GM23338 (cell line): Measurements from ENCODE around the gene ARHGAP28. TPM values are rescaled to one million over a fixed set of nuclear protein-coding genes. Genes with fewer than 3 reads are reported as not detected.
A peak's percentile ranks its signal among the peaks of the same experiment; 100 is the strongest.

Source experiments
- ATAC-seq: fragments of 200-7000 bp; cut with Tn5 transposase; 3 replicates; pipeline ENCODE4 v1.9.1; 2020
- DNase-seq: peaks from one replicate; pipeline ENCODE4 v3.0.0-alpha.2; 2015; ENCODE audit warnings: low spot score
- H2AFZ ChIP-seq: fragments of 200-600 bp; sonication (generic); 2 replicates; pipeline ENCODE4 v1.8.0; 2016; ENCODE audit warnings: antibody characterized with exemption, mild to moderate bottlenecking, moderate library complexity
- H3F3A ChIP-seq: fragments of 200-600 bp; sonication (generic); replicated peaks from 2 replicates; pipeline ENCODE4 v1.8.0; 2017; ENCODE audit warnings: antibody characterized with exemption, mixed run types, low read depth
- H3K27ac ChIP-seq: fragments of 200-600 bp; sonication (generic); 2 replicates; pipeline ENCODE4 v1.6.1; 2016; ENCODE audit warnings: low read depth
- H3K27me3 ChIP-seq: fragments of 200-600 bp; sonication (generic); 2 replicates; pipeline ENCODE4 v1.8.0; 2016; ENCODE audit warnings: mild to moderate bottlenecking, mixed run types, moderate library complexity; ENCODE audit not compliant: insufficient read depth
- H3K36me3 ChIP-seq: fragments of 200-600 bp; sonication (generic); 2 replicates; pipeline ENCODE4 v1.8.0; 2016; ENCODE audit warnings: mild to moderate bottlenecking; ENCODE audit not compliant: insufficient read depth
- H3K4me1 ChIP-seq: fragments of 200-600 bp; sonication (generic); 2 replicates; pipeline ENCODE4 v1.8.0; 2016; ENCODE audit warnings: mild to moderate bottlenecking, moderate library complexity; ENCODE audit not compliant: insufficient read depth
- H3K4me2 ChIP-seq: fragments of 200-600 bp; sonication (generic); 2 replicates; pipeline ENCODE4 v1.7.1; 2017; ENCODE audit warnings: mixed run types
- H3K4me3 ChIP-seq: fragments of 200-600 bp; sonication (generic); 2 replicates; pipeline ENCODE4 v1.6.1; 2016; ENCODE audit warnings: mixed run types
- H3K79me2 ChIP-seq: fragments of 200-600 bp; sonication (generic); replicated peaks from 2 replicates; pipeline ENCODE4 v1.8.0; 2017; ENCODE audit warnings: mild to moderate bottlenecking; ENCODE audit not compliant: insufficient read depth
- H3K9me2 ChIP-seq: fragments of 200-600 bp; sonication (generic); 2 replicates; pipeline ENCODE4 v1.8.0; 2017; ENCODE audit not compliant: insufficient read depth
- H4K20me1 ChIP-seq: fragments of 200-600 bp; sonication (generic); replicated peaks from 2 replicates; pipeline ENCODE4 v1.8.0; 2017; ENCODE audit warnings: mild to moderate bottlenecking; ENCODE audit not compliant: insufficient read depth
- H3K27ac Mint-ChIP-seq: 2 replicates; pipeline ENCODE4 v1.8.0; 2020; ENCODE audit warnings: inconsistent platforms, mild to moderate bottlenecking, moderate library complexity, mixed read lengths
- H3K27me3 Mint-ChIP-seq: 3 replicates; pipeline ENCODE4 v1.8.0; 2022; ENCODE audit warnings: low read depth, mild to moderate bottlenecking, moderate library complexity, mixed read lengths, inconsistent platforms; ENCODE audit not compliant: insufficient read depth, poor library complexity
- H3K36me3 Mint-ChIP-seq: 3 replicates; pipeline ENCODE4 v1.8.0; 2021; ENCODE audit warnings: low read depth, mild to moderate bottlenecking, inconsistent platforms, moderate library complexity, mixed read lengths
- H3K4me1 Mint-ChIP-seq: 3 replicates; pipeline ENCODE4 v1.8.0; 2020; ENCODE audit warnings: mild to moderate bottlenecking, inconsistent platforms, mixed read lengths
- H3K4me3 Mint-ChIP-seq: 3 replicates; pipeline ENCODE4 v1.8.0; 2021; ENCODE audit warnings: moderate library complexity, mild to moderate bottlenecking, inconsistent platforms, mixed read lengths
- H3K9me3 Mint-ChIP-seq: 3 replicates; pipeline ENCODE4 v1.8.0; 2020; ENCODE audit warnings: moderate library complexity, mild to moderate bottlenecking, inconsistent platforms, mixed read lengths
- CREB1 ChIP-seq: fragments of 250-450 bp; sonication (Bioruptor Pico); IDR thresholded peaks from 2 replicates; pipeline ENCODE4 v1.5.0; 2020; ENCODE audit warnings: low read depth, mild to moderate bottlenecking, moderate library complexity
- CTCF ChIP-seq, 2 experiments: fragments of 200-600 bp in 1 of 2; sonication (generic) in 1 of 2; conservative IDR thresholded peaks; 2 replicates each; pipeline versions ENCODE4 v1.5.1 to v1.6.1; 2016 to 2017; ENCODE audit warnings: antibody characterized with exemption in 2 of 2, low read depth in 2 of 2, mild to moderate bottlenecking in 2 of 2, moderate library complexity in 1 of 2
- EZH2 ChIP-seq: fragments of 200-600 bp; sonication (generic); IDR thresholded peaks from one replicate; pipeline ENCODE4 v1.8.0; 2017; ENCODE audit warnings: antibody characterized with exemption, mild to moderate bottlenecking, low read depth; ENCODE audit not compliant: unreplicated experiment
- EZH2phosphoT487 ChIP-seq: fragments of 200-600 bp; sonication (generic); IDR thresholded peaks from one replicate; pipeline ENCODE4 v1.8.1; 2018; ENCODE audit warnings: antibody characterized with exemption; ENCODE audit not compliant: unreplicated experiment
- JUNB ChIP-seq: IDR thresholded peaks from one replicate; pipeline ENCODE4 v1.6.1; 2016; ENCODE audit warnings: antibody characterized with exemption; ENCODE audit not compliant: unreplicated experiment
- NANOG ChIP-seq: IDR thresholded peaks from 2 replicates; pipeline ENCODE4 v1.6.1; 2016; ENCODE audit warnings: antibody characterized with exemption, borderline replicate concordance
- POLR2AphosphoS5 ChIP-seq: IDR thresholded peaks from 2 replicates; pipeline ENCODE4 v1.6.1; 2016; ENCODE audit warnings: antibody characterized with exemption, low read depth
- REST ChIP-seq: IDR thresholded peaks from one replicate; pipeline ENCODE4 v1.6.1; 2018; ENCODE audit warnings: antibody characterized with exemption; ENCODE audit not compliant: unreplicated experiment
- STAT1 ChIP-seq: IDR thresholded peaks from one replicate; pipeline ENCODE4 v1.6.1; 2016; ENCODE audit warnings: antibody characterized with exemption; ENCODE audit not compliant: unreplicated experiment
- ZNF114 ChIP-seq: fragments of 250-450 bp; sonication (Bioruptor Pico); IDR thresholded peaks from 2 replicates; pipeline ENCODE4 v1.5.0; 2020; ENCODE audit warnings: mild to moderate bottlenecking, moderate library complexity
- ZNF331 ChIP-seq: fragments of 250-450 bp; sonication (Bioruptor Pico); IDR thresholded peaks from 2 replicates; pipeline ENCODE4 v1.5.0; 2020; ENCODE audit warnings: low read depth, mild to moderate bottlenecking, moderate library complexity
- ZNF462 ChIP-seq: fragments of 250-450 bp; sonication (Bioruptor Pico); IDR thresholded peaks from 2 replicates; pipeline ENCODE4 v1.5.0; 2020; ENCODE audit warnings: mild to moderate bottlenecking, moderate library complexity
- polyA plus RNA-seq: library from polyadenylated mRNA; unstranded; fragments of >200 nt; fragmentation: Nextera tagmentation; extraction: Ambion mirVana; gene quantifications from 2 replicates; pipeline ENCODE4 v1.2.1, GENCODE V29; 2016
- total RNA-seq: library from RNA; depleted of rRNA; stranded (reverse); fragments of >200 nt; shearing (Covaris generic); gene quantifications from 2 replicates; pipeline ENCODE4 v1.2.3, GENCODE V29; 2014
- TF ChIP-seq, protein P1 (sequence below): IDR thresholded peaks from 2 replicates; pipeline ENCODE4 v1.6.1; 2016; ENCODE audit warnings: antibody characterized with exemption

ARHGAP28 gene
- total and polyA plus RNA-seq, 2 experiments from 2014 or later, result 2.8 to 9.6 TPM

GRCh38 chr18:6951336-6952090 is 222.0 kb downstream of the ARHGAP28 start:
- peak; percentile 16 for DNase-seq
- TF ChIP-seq ZNF462 (CRISPR knock-in tag) (no peak), EZH2phosphoT487 (no peak), STAT1 (no peak), JUNB (no peak), ZNF331 (CRISPR knock-in tag) (no peak), POLR2AphosphoS5 (no peak), CREB1 (CRISPR knock-in tag) (no peak), ZNF114 (CRISPR knock-in tag) (no peak), CTCF (conservative IDR thresholded peaks at IDR 0.05; ENCODE audit: low read depth in 2 of 2) (no peak), EZH2 (no peak), REST (no peak), NANOG (no peak)
- TF ChIP-seq, protein P1, sequence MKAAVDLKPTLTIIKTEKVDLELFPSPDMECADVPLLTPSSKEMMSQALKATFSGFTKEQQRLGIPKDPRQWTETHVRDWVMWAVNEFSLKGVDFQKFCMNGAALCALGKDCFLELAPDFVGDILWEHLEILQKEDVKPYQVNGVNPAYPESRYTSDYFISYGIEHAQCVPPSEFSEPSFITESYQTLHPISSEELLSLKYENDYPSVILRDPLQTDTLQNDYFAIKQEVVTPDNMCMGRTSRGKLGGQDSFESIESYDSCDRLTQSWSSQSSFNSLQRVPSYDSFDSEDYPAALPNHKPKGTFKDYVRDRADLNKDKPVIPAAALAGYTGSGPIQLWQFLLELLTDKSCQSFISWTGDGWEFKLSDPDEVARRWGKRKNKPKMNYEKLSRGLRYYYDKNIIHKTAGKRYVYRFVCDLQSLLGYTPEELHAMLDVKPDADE, result no peak
- H3K36me3 Mint-ChIP-seq, result peaks cover 43% of the 10 kb centered on the region

More at GRCh38 chr18:6951336-6952090, 222.0 kb downstream of the ARHGAP28 start:
- Histone ChIP-seq H3K79me2 (no peaks in the 10 kb centered on the region), H3K36me3 (peaks cover 14% of the 10 kb centered on the region; the same call in 1 of the 2 replicates), H3K4me2 (no peak overlapping the region), H2AFZ (no peak overlapping the region), H3K4me3 (no peak overlapping the region), H3K27me3 (no peaks in the 10 kb centered on the region), H3K4me1 (no peaks in the 10 kb centered on the region), H4K20me1 (peaks cover 4% of the 10 kb centered on the region; the same call in 1 of the 2 replicates), H3K27ac (no peak overlapping the region), H3K9me2 (no peaks in the 10 kb centered on the region), H3F3A (no peaks in the 10 kb centered on the region)
- Mint-ChIP-seq H3K4me1 (peaks cover 7% of the 10 kb centered on the region), H3K4me3 (no peak overlapping the region), H3K27ac (no peak overlapping the region; the same call in 1 of the 2 replicates), H3K9me3 (no peaks in the 10 kb centered on the region), H3K27me3 (no peaks in the 10 kb centered on the region)
- ATAC-seq, result peak; percentile 71
